ENCODE measurements around the gene KCNQ1.
"Not testable (repeated sequence)": the region's sequence is repeated elsewhere in the genome, so short reads cannot be mapped to it uniquely, and the experiment has no call there.

KCNQ1 gene

DNA sequence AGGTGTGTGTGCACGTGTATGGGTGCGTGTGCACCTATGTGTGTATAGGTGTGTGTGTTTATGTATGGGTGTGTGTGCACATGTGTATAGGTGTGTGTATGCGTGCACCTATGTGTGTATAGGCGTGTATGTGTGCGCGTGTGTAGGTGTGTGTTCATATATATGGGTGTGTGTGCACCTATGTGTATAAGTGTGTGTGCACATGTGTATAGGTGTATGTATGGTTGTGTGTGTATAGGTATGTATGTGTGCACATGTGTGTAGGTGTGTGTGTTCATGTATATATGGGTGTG lies 26.9 kb downstream of the KCNQ1 start:
- Histone ChIP-seq H3K79me2 (ENCODE audit: control insufficient read depth, insufficient read depth, low read length, unreplicated experiment) (no peaks in the 10 kb centered on the region), H3K27ac (ENCODE audit: low read depth, low read length) (no peak overlapping the region), H3K36me3 (ENCODE audit: insufficient read depth, low read length) (no peaks in the 10 kb centered on the region), H3K4me1 (ENCODE audit: control insufficient read depth, insufficient read depth, low read length, unreplicated experiment) (no peaks in the 10 kb centered on the region), H2AFZ (ENCODE audit: low read length, unreplicated experiment) (no peak overlapping the region), H3K27me3 (ENCODE audit: insufficient read depth, low read length) (peaks cover 54% of the 10 kb centered on the region), H3K4me3 (ENCODE audit: low read depth, low read length) (no peak overlapping the region)

DNA sequence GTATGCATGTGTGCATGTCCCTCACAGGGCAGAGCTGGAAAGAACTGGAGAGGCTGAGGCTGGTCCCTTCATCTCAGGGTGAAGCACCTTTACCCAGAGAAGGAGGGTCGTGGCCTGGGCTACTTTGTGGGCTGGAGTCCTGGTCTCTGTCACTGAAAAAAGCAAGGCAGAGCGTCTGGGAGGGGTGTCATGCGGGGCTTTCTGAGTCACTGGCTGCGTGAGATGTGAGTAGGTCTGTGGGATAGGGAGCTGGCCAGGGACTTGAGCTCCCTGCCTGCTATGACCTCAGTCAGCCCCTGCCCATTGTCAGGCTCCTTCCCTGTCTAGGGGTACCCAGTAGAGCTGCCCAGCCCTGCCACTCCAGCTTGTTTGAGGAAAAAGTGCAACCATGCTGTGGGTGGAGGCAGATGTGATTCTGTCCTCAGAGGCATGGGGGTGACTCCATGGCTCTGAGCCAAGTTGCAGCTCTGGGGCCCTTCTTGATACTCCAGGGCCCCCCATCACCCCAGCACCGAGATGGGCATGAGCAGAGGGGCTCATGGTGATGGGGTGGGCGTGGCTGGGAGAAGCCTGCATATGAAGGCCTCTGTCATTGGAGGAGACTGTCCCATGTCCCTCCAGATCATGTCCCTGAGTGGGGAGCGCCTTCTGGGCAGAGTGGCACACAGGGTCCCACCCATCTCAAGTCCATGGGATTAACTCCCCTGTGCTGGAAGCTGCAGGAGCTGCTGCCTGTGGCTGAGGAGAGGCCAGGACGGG lies 27.8 kb downstream of the KCNQ1 start:
- Histone ChIP-seq H3K27me3 (ENCODE audit: insufficient read depth, low read length) (peaks cover 56% of the 10 kb centered on the region), H3K4me3 (ENCODE audit: low read depth, low read length) (no peak overlapping the region), H2AFZ (ENCODE audit: low read length, unreplicated experiment) (no peak overlapping the region), H3K36me3 (ENCODE audit: insufficient read depth, low read length) (no peaks in the 10 kb centered on the region), H3K4me1 (ENCODE audit: control insufficient read depth, insufficient read depth, low read length, unreplicated experiment) (no peaks in the 10 kb centered on the region), H3K27ac (ENCODE audit: low read depth, low read length) (no peak overlapping the region), H3K79me2 (ENCODE audit: control insufficient read depth, insufficient read depth, low read length, unreplicated experiment) (no peaks in the 10 kb centered on the region)

DNA sequence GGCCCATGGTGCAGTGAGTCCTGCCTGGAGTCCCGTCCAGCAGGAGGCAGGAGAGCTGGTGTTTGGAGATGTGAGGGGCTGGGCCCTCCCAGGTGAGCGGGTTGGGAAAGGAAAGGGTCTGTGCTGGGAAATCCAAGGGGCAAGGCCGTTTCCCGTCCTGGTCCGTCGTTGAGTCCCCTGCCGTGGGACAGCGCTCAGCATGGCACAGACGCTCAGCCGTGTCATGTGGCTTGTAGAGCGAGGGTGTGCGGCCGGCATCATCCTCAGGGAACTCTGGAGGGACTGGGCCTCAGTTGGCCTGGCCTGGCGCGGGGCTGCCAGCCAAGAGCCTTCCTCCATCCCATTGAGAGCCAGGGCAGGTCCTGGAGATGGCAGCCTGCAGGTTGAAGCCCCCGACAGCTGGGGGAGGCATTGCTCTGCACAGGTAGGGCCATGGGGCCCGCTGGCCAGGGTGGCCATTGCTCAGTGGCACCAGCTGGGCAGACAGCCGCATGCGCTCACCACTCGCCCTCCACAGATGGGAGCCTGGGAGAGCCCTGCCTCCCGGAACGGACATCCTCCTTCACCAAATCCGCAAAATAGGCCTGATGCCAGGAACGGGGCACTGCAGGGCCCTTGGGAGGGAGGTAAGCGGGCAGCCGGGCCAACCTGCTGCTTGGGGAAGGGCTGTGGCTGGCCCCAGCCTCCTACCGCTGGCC lies 28.7 kb downstream of the KCNQ1 start:
- Histone ChIP-seq H2AFZ (ENCODE audit: low read length, unreplicated experiment) (no peak overlapping the region), H3K36me3 (ENCODE audit: insufficient read depth, low read length) (no peaks in the 10 kb centered on the region), H3K27ac (ENCODE audit: low read depth, low read length) (no peak overlapping the region), H3K27me3 (ENCODE audit: insufficient read depth, low read length) (peaks cover 56% of the 10 kb centered on the region), H3K79me2 (ENCODE audit: control insufficient read depth, insufficient read depth, low read length, unreplicated experiment) (no peaks in the 10 kb centered on the region), H3K4me3 (ENCODE audit: low read depth, low read length) (no peak overlapping the region), H3K4me1 (ENCODE audit: control insufficient read depth, insufficient read depth, low read length, unreplicated experiment) (no peaks in the 10 kb centered on the region)

DNA sequence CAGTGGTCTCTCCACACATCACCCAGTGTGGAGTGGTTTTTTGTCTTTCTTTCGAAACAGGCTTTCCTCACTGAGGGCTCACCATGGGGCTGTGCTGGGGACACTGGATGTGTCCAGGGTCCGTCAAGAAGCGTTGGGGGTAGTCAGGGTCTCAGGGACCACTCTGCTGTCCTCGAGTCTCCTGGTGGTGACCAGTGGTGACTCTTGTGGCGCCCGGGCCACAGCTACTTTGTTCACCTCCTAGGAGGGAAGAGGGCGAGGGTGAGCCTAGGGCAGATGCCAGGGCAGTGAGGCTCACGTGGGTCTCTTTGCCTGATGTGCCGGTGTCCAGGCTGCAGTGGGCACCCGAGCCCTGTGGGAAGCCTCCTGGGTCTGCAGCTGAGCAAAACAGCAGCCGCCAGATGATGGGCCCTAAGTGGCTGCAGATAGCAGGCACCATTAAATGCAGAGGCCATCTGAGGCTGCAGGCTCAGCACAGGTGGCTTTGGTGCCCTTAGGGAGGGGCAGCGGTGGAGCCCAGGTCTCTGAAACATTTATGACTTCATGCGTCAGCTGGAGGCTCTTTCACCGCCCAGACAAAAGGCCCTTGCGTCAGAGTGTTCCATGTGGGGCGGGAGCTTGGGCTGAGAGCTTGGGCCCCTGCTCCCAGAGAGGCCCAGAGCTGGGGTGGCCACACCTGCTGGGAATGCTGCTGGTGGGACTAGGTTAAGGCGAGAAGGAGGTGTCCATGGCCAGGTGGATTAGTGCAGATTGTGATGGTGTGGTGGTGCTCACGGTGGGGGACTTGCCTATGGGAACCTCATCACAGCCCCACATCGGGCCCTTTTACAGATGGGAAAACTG lies 29.5 kb downstream of the KCNQ1 start:
- Histone ChIP-seq H3K36me3 (ENCODE audit: insufficient read depth, low read length) (no peaks in the 10 kb centered on the region), H3K4me3 (ENCODE audit: low read depth, low read length) (no peak overlapping the region), H3K27ac (ENCODE audit: low read depth, low read length) (no peak overlapping the region), H2AFZ (ENCODE audit: low read length, unreplicated experiment) (no peak overlapping the region), H3K4me1 (ENCODE audit: control insufficient read depth, insufficient read depth, low read length, unreplicated experiment) (no peaks in the 10 kb centered on the region), H3K27me3 (ENCODE audit: insufficient read depth, low read length) (peaks cover 54% of the 10 kb centered on the region), H3K79me2 (ENCODE audit: control insufficient read depth, insufficient read depth, low read length, unreplicated experiment) (no peaks in the 10 kb centered on the region)

DNA sequence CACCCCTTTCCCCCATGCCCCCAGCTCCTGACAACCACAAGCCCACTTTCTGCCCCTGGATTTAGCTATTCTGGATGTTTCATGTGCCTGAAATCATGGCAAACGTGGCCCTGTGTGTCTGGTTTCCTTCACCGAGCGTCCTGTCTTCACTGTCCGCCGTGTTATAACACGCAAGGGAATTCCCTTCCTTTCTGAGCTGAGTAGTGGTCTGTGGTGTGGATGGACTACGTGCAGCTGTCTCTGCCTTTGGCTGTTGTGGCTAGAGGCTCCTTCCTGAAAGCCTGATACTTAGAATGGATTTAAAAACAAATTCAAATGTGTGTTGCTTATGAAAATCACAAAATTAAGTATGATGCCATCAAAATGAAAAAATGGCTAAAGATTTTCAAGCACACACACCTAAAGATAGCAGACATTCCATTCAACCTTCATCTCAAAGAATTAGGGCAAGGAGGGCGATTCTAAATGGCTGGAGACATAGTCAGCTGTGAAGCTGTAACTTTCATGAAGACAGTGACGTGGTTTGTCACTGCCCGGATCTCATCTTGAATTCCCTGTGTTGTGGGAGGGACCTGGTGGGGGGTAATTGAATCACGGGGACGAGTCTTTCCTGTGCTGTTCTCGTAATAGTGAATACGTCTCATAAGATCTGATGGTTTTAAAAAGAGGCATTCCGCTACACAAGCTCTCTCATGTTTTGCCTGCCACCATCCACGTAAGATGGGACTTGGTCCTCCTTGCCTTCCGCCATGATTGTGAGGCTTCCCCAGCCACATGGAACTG lies 30.5 kb downstream of the KCNQ1 start:
- H3K27me3 ChIP-seq (ENCODE audit: insufficient read depth, low read length): peaks cover 57% of the 10 kb centered on the region
- H2AFZ ChIP-seq (ENCODE audit: low read length, unreplicated experiment): no peak overlapping the region
- H3K4me1 ChIP-seq (ENCODE audit: control insufficient read depth, insufficient read depth, low read length, unreplicated experiment): no peaks in the 10 kb centered on the region
- no peaks in the 10 kb centered on the region for H3K79me2 ChIP-seq (ENCODE audit: control insufficient read depth, insufficient read depth, low read length, unreplicated experiment)
- H3K4me3 ChIP-seq (ENCODE audit: low read depth, low read length): no peak overlapping the region
- H3K36me3 ChIP-seq (ENCODE audit: insufficient read depth, low read length): no peaks in the 10 kb centered on the region
- no peak overlapping the region for H3K27ac ChIP-seq (ENCODE audit: low read depth, low read length)

DNA sequence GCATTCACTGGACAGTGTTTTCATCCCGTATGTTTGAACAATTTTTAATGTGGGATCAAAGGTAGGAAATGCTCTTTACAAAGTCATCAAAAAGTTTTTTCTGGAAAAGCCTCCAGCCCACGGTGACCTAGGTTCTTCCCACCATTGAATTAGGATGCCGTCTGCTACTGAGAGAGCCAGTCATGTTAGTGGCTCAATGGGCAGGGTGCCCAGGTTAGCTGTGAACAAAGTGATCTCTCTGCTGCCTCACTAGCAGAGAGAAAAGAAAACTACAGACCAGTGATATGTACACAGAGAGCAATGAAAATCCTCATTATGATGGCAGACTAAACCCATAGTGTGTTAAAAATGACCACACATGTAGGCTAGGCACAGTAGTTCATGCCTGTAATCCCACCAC lies 32.4 kb downstream of the KCNQ1 start:
- no peak overlapping the region for H3K4me3 ChIP-seq (ENCODE audit: low read depth, low read length)
- H3K79me2 ChIP-seq (ENCODE audit: control insufficient read depth, insufficient read depth, low read length, unreplicated experiment): no peaks in the 10 kb centered on the region
- no peak overlapping the region for H2AFZ ChIP-seq (ENCODE audit: low read length, unreplicated experiment)
- H3K27me3 ChIP-seq (ENCODE audit: insufficient read depth, low read length): peaks cover 61% of the 10 kb centered on the region
- H3K27ac ChIP-seq (ENCODE audit: low read depth, low read length): no peak overlapping the region
- no peaks in the 10 kb centered on the region for H3K4me1 ChIP-seq (ENCODE audit: control insufficient read depth, insufficient read depth, low read length, unreplicated experiment)
- H3K36me3 ChIP-seq (ENCODE audit: insufficient read depth, low read length): no peaks in the 10 kb centered on the region

DNA sequence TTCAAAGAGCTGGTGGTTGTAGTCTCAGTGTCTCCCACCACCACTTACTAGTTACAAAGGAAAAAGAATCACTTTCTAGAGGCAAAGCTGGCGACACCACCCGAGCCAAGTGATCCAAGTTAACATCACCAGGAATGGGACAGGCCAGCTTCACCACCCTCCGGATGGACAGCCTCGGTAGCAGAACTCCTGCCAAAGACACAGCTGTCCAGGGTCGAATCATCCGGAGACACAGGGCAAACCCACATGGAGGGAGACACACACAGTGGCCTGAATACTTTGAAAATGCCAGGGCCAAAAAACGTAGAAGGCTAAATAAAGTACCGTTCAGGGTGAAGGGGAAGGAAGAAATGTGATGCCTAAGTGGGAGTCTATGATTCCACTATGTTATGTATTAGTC lies 33.1 kb downstream of the KCNQ1 start:
- no peaks in the 10 kb centered on the region for H3K36me3 ChIP-seq (ENCODE audit: insufficient read depth, low read length)
- no peak overlapping the region for H2AFZ ChIP-seq (ENCODE audit: low read length, unreplicated experiment)
- no peak overlapping the region for H3K27ac ChIP-seq (ENCODE audit: low read depth, low read length)
- no peaks in the 10 kb centered on the region for H3K79me2 ChIP-seq (ENCODE audit: control insufficient read depth, insufficient read depth, low read length, unreplicated experiment)
- no peak overlapping the region for H3K4me3 ChIP-seq (ENCODE audit: low read depth, low read length)
- H3K4me1 ChIP-seq (ENCODE audit: control insufficient read depth, insufficient read depth, low read length, unreplicated experiment): no peaks in the 10 kb centered on the region
- peaks cover 67% of the 10 kb centered on the region for H3K27me3 ChIP-seq (ENCODE audit: insufficient read depth, low read length)

DNA sequence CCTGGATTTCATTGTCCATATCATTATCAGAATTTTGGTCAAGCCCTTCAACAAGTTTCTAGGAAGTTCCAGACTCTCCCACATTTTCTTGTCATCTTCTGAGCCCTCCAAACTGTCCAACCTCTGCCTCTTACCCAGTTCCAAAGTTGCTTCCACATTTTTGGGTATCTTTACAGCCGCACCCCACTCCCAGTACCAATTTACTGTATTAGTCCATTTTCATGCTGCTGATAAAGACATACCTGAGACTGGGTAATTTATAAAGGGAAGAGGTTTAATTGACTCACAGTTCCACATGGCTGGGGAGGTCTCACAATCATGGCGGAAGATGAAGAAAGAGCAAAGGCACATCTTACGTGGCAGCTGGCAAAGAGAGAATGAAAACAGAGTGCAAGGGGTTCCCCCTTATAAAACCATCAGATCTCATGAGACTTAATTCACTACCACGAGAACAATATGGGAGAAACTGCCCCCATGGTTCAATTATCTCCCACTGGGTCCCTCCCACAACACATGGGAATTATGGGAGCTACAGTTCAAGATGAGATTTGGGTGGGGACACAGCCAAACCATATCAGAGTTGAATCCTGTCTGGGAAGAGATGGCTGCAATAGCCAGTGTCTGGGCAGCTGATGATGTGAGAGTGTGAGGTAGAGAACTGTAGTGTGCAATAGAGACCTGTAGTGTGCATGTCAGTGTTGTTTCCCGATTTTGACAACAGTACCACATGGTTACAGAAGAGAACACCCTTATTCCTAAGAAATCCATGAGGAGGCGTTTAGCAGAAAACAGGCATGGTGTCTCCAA lies 35.5 kb downstream of the KCNQ1 start:
- H3K27me3 ChIP-seq (ENCODE audit: insufficient read depth, low read length): peaks cover 77% of the 10 kb centered on the region
- H3K4me1 ChIP-seq (ENCODE audit: control insufficient read depth, insufficient read depth, low read length, unreplicated experiment); H3K27ac ChIP-seq (ENCODE audit: low read depth, low read length); H3K79me2 ChIP-seq (ENCODE audit: control insufficient read depth, insufficient read depth, low read length, unreplicated experiment); H3K4me3 ChIP-seq (ENCODE audit: low read depth, low read length); H2AFZ ChIP-seq (ENCODE audit: low read length, unreplicated experiment); H3K36me3 ChIP-seq (ENCODE audit: insufficient read depth, low read length): not testable (repeated sequence)

DNA sequence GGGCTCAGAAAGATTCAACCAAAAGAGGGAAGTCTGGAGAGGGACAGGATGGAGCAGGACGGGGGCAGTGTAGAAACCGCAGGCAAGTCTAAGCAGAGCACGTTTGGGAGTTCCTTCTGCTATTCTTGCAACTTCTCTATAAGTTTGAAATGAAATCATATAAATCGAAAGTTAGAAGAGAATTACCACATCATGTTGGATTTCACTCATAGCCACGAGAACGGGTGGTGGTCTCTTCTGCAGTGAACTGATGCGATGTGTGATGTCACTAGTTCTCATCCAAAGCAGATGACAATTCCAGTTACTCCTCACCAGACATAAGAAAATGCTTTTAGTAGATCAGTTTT lies 36.0 kb downstream of the KCNQ1 start:
- Histone ChIP-seq H3K27me3 (ENCODE audit: insufficient read depth, low read length) (peaks cover 77% of the 10 kb centered on the region), H3K27ac (ENCODE audit: low read depth, low read length) (no peak overlapping the region), H3K4me1 (ENCODE audit: control insufficient read depth, insufficient read depth, low read length, unreplicated experiment) (no peaks in the 10 kb centered on the region), H3K4me3 (ENCODE audit: low read depth, low read length) (no peak overlapping the region), H3K36me3 (ENCODE audit: insufficient read depth, low read length) (no peaks in the 10 kb centered on the region), H3K79me2 (ENCODE audit: control insufficient read depth, insufficient read depth, low read length, unreplicated experiment) (no peaks in the 10 kb centered on the region), H2AFZ (ENCODE audit: low read length, unreplicated experiment) (no peak overlapping the region)

DNA sequence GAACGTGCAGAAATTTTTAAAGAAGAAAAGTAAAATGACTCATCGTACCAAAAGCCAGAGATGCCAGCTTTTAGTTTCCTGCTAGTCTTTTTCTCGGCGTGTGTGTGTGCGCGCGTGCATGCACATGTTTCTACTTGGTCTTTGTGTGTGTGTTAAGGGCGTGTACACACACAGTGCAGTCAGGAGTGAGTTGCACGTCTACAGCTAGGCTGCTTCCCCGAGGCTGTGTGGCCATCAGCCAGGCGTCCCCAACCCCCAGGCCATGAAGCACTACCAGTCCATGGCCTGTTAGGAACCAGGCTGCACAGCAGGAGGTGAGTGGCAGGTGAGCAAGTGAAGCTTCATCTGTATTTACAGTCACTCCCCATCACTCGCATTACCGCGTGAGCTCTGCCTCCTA lies 36.4 kb downstream of the KCNQ1 start:
- H3K27ac ChIP-seq (ENCODE audit: low read depth, low read length): no peak overlapping the region

More for the DNA sequence above, 36.4 kb downstream of the KCNQ1 start:
- Histone ChIP-seq H3K79me2 (ENCODE audit: control insufficient read depth, insufficient read depth, low read length, unreplicated experiment) (no peaks in the 10 kb centered on the region), H3K27me3 (ENCODE audit: insufficient read depth, low read length) (peaks cover 79% of the 10 kb centered on the region), H2AFZ (ENCODE audit: low read length, unreplicated experiment) (no peak overlapping the region), H3K4me1 (ENCODE audit: control insufficient read depth, insufficient read depth, low read length, unreplicated experiment) (no peaks in the 10 kb centered on the region), H3K36me3 (ENCODE audit: insufficient read depth, low read length) (no peaks in the 10 kb centered on the region), H3K4me3 (ENCODE audit: low read depth, low read length) (no peak overlapping the region)

All from ACC112 (cell line).